Left ventricle myocardium inferior (tissue), 1 donor: Measurements from ENCODE around the gene BOD1L1. TPM values are rescaled to one million over a fixed set of nuclear protein-coding genes. Genes with fewer than 3 reads are reported as not detected.

ENCODE experiments used
- DNase-seq: peaks from one replicate; pipeline ENCODE4 v3.0.0-alpha.2; 2020
- H3K27ac ChIP-seq: fragments of 200-600 bp; replicated peaks from 2 replicates; pipeline ENCODE4 v1.8.0; 2021
- H3K27me3 ChIP-seq: fragments of 200-600 bp; 2 replicates; pipeline ENCODE4 v1.8.0; 2021; ENCODE audit warnings: low read depth
- H3K36me3 ChIP-seq: fragments of 200-600 bp; 2 replicates; pipeline ENCODE4 v1.8.0; 2021
- H3K4me1 ChIP-seq: fragments of 200-600 bp; 2 replicates; pipeline ENCODE4 v1.8.0; 2021
- H3K4me3 ChIP-seq: fragments of 200-600 bp; 2 replicates; pipeline ENCODE4 v1.8.0; 2021; ENCODE audit warnings: mild to moderate bottlenecking, moderate library complexity
- H3K9me3 ChIP-seq: fragments of 200-600 bp; replicated peaks from 2 replicates; pipeline ENCODE4 v1.8.0; 2021
- CTCF ChIP-seq: fragments of 200-600 bp; IDR thresholded peaks from 2 replicates; pipeline ENCODE4 v1.8.0; 2021; ENCODE audit warnings: antibody characterized with exemption, mild to moderate bottlenecking, borderline replicate concordance
- intact Hi-C: fragments of 100-400 bp; cut with micrococcal nuclease; formaldehyde crosslinking; loops from one replicate; pipeline ENCODE4 v1.11.0; 2022
- microRNA-seq: library from miRNA; unstranded; fragments of <30 nt; microRNA quantifications from one replicate; pipeline ENCODE4 v1.2.0, GENCODE V29; 2020
- total RNA-seq: library from RNA; stranded (reverse); fragmentation: NEBNext Ultra II Directional; extraction: Animal tissue kit (Norgen Biotek cat#: 25700); gene quantifications from one replicate; pipeline ENCODE4 v1.2.1, GENCODE V29; 2021
- donor health status: DM: no; HTN: yes; CAD: no; lungs with severe emphysema.

The BOD1L1 gene
- total RNA-seq, 1 donor from 2014 or later, result 17.9 TPM

GRCh38 chr4:13523105-13523477 lies 104.4 kb downstream of the BOD1L1 start:
- H3K36me3 ChIP-seq, result no peaks in the 10 kb centered on the region
- intact Hi-C loops, result no loop called here
- no peak for DNase-seq
- no peak overlapping the region for H3K27ac ChIP-seq
- H3K4me3 ChIP-seq, result peak overlapping the region; percentile 46
- peaks cover 19% of the 10 kb centered on the region for H3K4me1 ChIP-seq
- peaks cover 22% of the 10 kb centered on the region for H3K9me3 ChIP-seq
- peaks cover 100% of the 10 kb centered on the region for H3K27me3 ChIP-seq
- no peak for TF ChIP-seq CTCF

- TF ChIP-seq CTCF, result no peak
- H3K27ac ChIP-seq, result no peak overlapping the region
- H3K36me3 ChIP-seq, result no peaks in the 10 kb centered on the region
- peak overlapping the region; percentile 46 for H3K4me3 ChIP-seq
- no peak for DNase-seq
- intact Hi-C loops, result no loop called here
- peaks cover 22% of the 10 kb centered on the region for H3K9me3 ChIP-seq
- peaks cover 13% of the 10 kb centered on the region for H3K4me1 ChIP-seq
- peaks cover 100% of the 10 kb centered on the region for H3K27me3 ChIP-seq
These were observed 105.0 kb downstream of the BOD1L1 start for GRCh38 chr4:13522282-13523104.

- no peak for TF ChIP-seq CTCF
- intact Hi-C loops, result no loop called here
- Histone ChIP-seq H3K4me1 (peaks cover 12% of the 10 kb centered on the region), H3K9me3 (peaks cover 22% of the 10 kb centered on the region), H3K27ac (no peak overlapping the region), H3K36me3 (no peaks in the 10 kb centered on the region), H3K27me3 (peaks cover 100% of the 10 kb centered on the region), H3K4me3 (no peak overlapping the region)
- no peak for DNase-seq
These were observed 106.5 kb downstream of the BOD1L1 start for GRCh38 chr4:13521047-13521446.

Small RNA genes lying within 50 kb of the gene (microRNA-seq; reads per million reads assigned to microRNA genes)
- not detected for gene MIR5091

Other genes starting within 250 kb of the BOD1L1 start
- gene RAB28, start 143.4 kb downstream of the BOD1L1 start, total RNA-seq, result 25.9 TPM
- not detected for gene NKX3-2, start 83.2 kb downstream of the BOD1L1 start, total RNA-seq